ENCODE results near the gene MYO1D. TPM values are rescaled to one million over a fixed set of nuclear protein-coding genes. Genes with fewer than 3 reads are reported as not detected.
"Not testable (repeated sequence)": the region's sequence is repeated elsewhere in the genome, so short reads cannot be mapped to it uniquely, and the experiment has no call there.

Gene MYO1D
- polyA plus RNA-seq, 10 donors = 3.8 to 7.8 (median 5.4) TPM

GRCh38 chr17:32463304-32463703, 413.6 kb downstream of the MYO1D start:
- no peak for DNase-seq

- peak in 1 of 3 donors; percentile 42 for DNase-seq
Measured at GRCh38 chr17:32461853-32462617, 414.9 kb downstream of the MYO1D start.

- DNase-seq = no peak
Measured at GRCh38 chr17:32461498-32461852, 415.4 kb downstream of the MYO1D start.

GRCh38 chr17:32460054-32460453, 416.9 kb downstream of the MYO1D start:
- no peak for DNase-seq

- no peak for DNase-seq
Measured at GRCh38 chr17:32458371-32458770, 418.6 kb downstream of the MYO1D start.

- no peak for DNase-seq
Measured at GRCh38 chr17:32453370-32453769, 423.6 kb downstream of the MYO1D start.

- no peak for DNase-seq
Measured at GRCh38 chr17:32452281-32452680, 424.6 kb downstream of the MYO1D start.

- DNase-seq = no peak
Measured at GRCh38 chr17:32451879-32452278, 425.0 kb downstream of the MYO1D start.

- DNase-seq = not testable (repeated sequence)
Measured at GRCh38 chr17:32450379-32450778, 426.5 kb downstream of the MYO1D start.

GRCh38 chr17:32449963-32450362, 427.0 kb downstream of the MYO1D start:
- no peak for DNase-seq

GRCh38 chr17:32446949-32447348, 430.0 kb downstream of the MYO1D start:
- DNase-seq = no peak

GRCh38 chr17:32445971-32446370, 431.0 kb downstream of the MYO1D start:
- no peak for DNase-seq

- peak in 1 of 3 donors; percentile 1 for DNase-seq
Measured at GRCh38 chr17:32445497-32445896, 431.4 kb downstream of the MYO1D start.

GRCh38 chr17:32445074-32445415, 431.9 kb downstream of the MYO1D start:
- DNase-seq = peak in 2 of 3 donors; percentile 11 to 64

- peak; percentile 96 to 98 (median 97) for DNase-seq
Measured at GRCh38 chr17:32444301-32445073, 432.4 kb downstream of the MYO1D start, which contains the start of gene PSMD11. Gene PSMD11 (plus strand): TSS chr17:32444510. CDS start chr17:32444524, 14 bp downstream.

GRCh38 chr17:32443827-32444300, 433.1 kb downstream of the MYO1D start:
- DNase-seq = no peak

Other genes with a start within 250 kb of the MYO1D start
- gene TMEM98, start 51.0 kb upstream of the MYO1D start, polyA plus RNA-seq (ENCODE audit: insufficient read length in 10 of 10) = 10 to 100 TPM; 30.9 to 93.8 (median 42.1) TPM
- gene SPACA3, start 114.7 kb upstream of the MYO1D start, polyA plus RNA-seq (ENCODE audit: insufficient read length in 10 of 10) = not detected